Measurements from ENCODE around the gene OPCML.

OPCML gene

DNA sequence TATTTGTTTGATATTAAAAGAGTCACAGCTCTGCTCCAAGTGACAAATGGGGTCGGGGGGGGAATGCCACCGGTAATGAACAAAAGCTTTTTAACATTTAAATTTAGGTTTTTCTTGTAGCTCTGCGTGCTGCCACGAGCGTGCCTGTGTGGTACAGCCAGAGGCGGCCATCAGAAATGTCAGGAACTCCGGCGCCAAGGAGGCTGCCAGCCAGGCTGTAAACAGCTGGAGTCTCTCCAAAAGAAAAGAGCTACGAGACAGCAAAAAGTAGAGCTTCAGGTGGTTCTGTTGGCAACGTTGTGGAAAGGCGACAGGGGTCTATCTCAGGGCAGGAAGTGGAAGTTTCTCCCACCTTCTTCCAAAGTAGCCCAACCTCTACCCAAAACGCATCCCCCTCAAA lies 532.8 kb downstream of the OPCML start:
- no peak overlapping the region for H3K4me3 ChIP-seq (ENCODE audit: low read depth, low read length)
- ChIA-PET POLR2A (no interaction called here), CTCF (no interaction called here)
- DNase-seq (ENCODE audit: low read depth, low spot score) = no peak
- TF ChIP-seq, protein P1, sequence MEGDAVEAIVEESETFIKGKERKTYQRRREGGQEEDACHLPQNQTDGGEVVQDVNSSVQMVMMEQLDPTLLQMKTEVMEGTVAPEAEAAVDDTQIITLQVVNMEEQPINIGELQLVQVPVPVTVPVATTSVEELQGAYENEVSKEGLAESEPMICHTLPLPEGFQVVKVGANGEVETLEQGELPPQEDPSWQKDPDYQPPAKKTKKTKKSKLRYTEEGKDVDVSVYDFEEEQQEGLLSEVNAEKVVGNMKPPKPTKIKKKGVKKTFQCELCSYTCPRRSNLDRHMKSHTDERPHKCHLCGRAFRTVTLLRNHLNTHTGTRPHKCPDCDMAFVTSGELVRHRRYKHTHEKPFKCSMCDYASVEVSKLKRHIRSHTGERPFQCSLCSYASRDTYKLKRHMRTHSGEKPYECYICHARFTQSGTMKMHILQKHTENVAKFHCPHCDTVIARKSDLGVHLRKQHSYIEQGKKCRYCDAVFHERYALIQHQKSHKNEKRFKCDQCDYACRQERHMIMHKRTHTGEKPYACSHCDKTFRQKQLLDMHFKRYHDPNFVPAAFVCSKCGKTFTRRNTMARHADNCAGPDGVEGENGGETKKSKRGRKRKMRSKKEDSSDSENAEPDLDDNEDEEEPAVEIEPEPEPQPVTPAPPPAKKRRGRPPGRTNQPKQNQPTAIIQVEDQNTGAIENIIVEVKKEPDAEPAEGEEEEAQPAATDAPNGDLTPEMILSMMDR (IDR thresholded peaks at IDR 0.05; ENCODE audit: insufficient read depth, low read length, missing control alignments) = no peak

- TF ChIP-seq, protein P1 (IDR thresholded peaks at IDR 0.05; ENCODE audit: insufficient read depth, low read length, missing control alignments) = no peak
- H3K4me3 ChIP-seq (ENCODE audit: low read depth, low read length) = no peak overlapping the region
- CTCF ChIA-PET = no interaction called here
- POLR2A ChIA-PET = no interaction called here
- no peak for DNase-seq (ENCODE audit: low read depth, low spot score)
Measured at GRCh38 chr11:132999031-132999430, 533.3 kb downstream of the OPCML start.

DNA sequence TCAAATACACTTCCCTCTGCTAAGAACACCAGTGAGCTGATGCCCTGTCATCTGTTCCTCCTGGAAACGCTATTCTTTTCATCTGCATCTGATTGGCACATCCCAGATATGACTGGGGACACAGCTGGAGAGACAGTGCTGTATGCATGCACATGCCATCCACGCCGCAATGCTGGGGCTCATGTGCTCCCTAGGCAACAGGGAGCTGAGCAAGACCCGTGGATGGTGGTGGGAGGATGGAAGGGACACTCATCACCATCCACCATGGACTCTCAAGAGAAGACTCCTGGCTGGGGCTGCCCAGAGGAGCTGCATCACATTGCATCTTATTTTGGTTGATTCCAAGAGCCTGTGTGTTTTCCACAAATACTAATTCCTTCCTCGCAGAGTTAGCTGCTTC lies 534.9 kb downstream of the OPCML start:
- DNase-seq (ENCODE audit: low read depth, low spot score) = no peak
- H3K4me3 ChIP-seq (ENCODE audit: low read depth, low read length) = no peak overlapping the region
- TF ChIP-seq, protein P1 (IDR thresholded peaks at IDR 0.05; ENCODE audit: insufficient read depth, low read length, missing control alignments) = no peak
- ChIA-PET POLR2A (no interaction called here), CTCF (no interaction called here)

- no peak for DNase-seq (ENCODE audit: low read depth, low spot score)
- TF ChIP-seq, protein P1 (IDR thresholded peaks at IDR 0.05; ENCODE audit: insufficient read depth, low read length, missing control alignments) = no peak
- ChIA-PET CTCF (interaction anchor here (1.1 to 1.3 kb wide), 3 partner anchors 11 to 1127 kb away, joined by 3 to 5 read pairs (median 3); no protein-coding TSS in a partner anchor), POLR2A (no interaction called here)
- H3K4me3 ChIP-seq (ENCODE audit: low read depth, low read length) = no peak overlapping the region
Measured at GRCh38 chr11:132994966-132995365, 537.3 kb downstream of the OPCML start.

DNA sequence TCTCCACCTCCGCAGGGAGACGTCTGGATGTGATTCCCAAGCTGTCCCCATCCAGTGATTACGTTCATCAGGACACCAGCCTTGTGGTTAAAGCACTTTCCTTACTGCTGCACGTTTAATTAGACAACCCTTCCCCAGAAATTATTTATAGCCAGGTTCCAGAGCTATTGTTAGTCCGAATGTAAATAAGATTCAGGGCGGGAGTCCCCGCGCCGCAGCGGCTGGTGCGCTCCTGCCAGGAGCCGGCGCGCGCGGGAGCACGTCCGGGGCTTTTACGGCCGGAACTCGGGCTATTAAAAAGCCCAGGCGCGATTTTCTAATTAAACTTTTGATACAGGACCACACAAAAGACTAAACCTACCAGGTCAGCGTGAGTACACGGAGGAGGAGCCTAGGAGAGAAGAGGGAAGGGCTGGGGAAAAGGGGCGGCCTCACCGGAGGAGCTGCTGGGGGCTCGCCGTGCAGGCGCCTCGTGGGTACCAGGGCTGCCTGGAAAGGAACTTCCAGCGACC lies 538.3 kb downstream of the OPCML start:
- CTCF ChIA-PET = interaction anchor here (1.1 to 1.8 kb wide), 4 partner anchors 12 to 1126 kb away, joined by 3 to 6 read pairs (median 4); no protein-coding TSS in a partner anchor
- H3K4me3 ChIP-seq (ENCODE audit: low read depth, low read length) = peak overlapping the region; percentile 45
- POLR2A ChIA-PET = no interaction called here
- TF ChIP-seq, protein P1 (IDR thresholded peaks at IDR 0.05; ENCODE audit: insufficient read depth, low read length, missing control alignments) = no peak
- DNase-seq (ENCODE audit: low read depth, low spot score) = no peak

DNA sequence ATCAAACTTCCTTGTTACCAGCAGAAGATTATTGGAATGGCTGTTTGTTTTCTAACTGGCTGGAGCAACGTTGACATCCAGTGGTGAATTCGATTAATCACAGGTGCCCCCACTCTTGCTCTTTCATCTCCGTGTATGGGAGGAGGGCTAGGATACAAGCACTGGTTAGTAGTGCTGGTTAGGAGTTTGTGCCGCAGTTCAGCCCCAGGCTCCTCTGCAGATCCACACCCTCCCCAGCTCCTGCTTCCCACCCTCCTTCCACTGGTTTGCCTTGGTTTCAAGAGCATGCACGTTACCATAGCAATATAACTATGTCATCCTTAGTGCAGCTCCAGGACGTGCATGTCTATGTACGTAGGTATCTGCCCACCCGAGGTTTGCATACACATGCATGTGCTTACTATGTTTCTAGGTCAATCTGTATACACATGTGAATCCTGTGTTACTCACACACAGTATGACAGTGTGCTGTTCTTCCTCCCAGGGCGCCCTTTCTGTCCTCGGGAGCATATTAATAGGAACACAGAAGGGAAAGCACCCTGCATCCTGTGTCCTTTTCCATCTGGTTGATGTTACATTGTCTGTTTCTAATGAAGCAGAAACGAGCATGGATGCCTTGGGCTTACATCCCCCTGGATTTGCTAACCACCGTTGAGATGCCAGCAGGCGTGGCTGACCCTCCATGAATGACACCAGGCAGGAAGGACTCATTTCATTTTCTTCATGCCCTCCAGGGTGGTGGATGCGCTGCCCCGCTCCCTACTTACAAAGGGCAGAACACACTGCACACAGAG lies 539.3 kb downstream of the OPCML start:
- POLR2A ChIA-PET = no interaction called here
- TF ChIP-seq, protein P1 (IDR thresholded peaks at IDR 0.05; ENCODE audit: insufficient read depth, low read length, missing control alignments) = peak; percentile 43
- CTCF ChIA-PET = interaction anchor here (1.8 kb wide), 2 partner anchors 52 to 866 kb away, joined by 5 to 6 read pairs; no protein-coding TSS in a partner anchor

More for the DNA sequence above, 539.3 kb downstream of the OPCML start:
- peak; percentile 9 for DNase-seq (ENCODE audit: low read depth, low spot score)
- H3K4me3 ChIP-seq (ENCODE audit: low read depth, low read length) = no peak overlapping the region
